ENCODE data around the gene LDLRAD3. TPM values are rescaled to one million over a fixed set of nuclear protein-coding genes. Genes with fewer than 3 reads are reported as not detected.
A peak's percentile ranks its signal among the peaks of the same experiment; 100 is the strongest.

Gene LDLRAD3
- total RNA-seq, 1 donor from 2014 or later: 7.7 TPM

DNA sequence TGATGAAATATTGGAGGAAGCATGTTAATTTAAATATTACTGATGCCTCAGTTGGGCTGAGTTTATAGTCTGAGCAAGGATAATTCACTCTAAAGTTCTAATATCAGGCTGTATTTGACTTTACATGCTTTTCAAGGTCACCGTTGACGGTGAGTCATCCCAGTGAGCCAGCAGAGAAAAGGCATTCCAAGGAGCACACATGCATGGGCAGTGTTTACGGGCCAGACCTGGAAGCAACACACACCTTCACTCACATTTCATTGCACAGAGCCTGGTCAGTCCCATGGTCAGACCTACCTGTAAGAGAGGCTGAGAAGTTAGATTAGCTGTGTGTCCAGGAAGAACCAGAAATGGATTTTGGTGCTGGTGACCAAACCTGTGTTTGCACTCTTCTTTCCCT, 291.9 kb downstream of the LDLRAD3 start:
- no peaks in the 10 kb centered on the region for H3K9me3 ChIP-seq
- TF ChIP-seq, protein P1, sequence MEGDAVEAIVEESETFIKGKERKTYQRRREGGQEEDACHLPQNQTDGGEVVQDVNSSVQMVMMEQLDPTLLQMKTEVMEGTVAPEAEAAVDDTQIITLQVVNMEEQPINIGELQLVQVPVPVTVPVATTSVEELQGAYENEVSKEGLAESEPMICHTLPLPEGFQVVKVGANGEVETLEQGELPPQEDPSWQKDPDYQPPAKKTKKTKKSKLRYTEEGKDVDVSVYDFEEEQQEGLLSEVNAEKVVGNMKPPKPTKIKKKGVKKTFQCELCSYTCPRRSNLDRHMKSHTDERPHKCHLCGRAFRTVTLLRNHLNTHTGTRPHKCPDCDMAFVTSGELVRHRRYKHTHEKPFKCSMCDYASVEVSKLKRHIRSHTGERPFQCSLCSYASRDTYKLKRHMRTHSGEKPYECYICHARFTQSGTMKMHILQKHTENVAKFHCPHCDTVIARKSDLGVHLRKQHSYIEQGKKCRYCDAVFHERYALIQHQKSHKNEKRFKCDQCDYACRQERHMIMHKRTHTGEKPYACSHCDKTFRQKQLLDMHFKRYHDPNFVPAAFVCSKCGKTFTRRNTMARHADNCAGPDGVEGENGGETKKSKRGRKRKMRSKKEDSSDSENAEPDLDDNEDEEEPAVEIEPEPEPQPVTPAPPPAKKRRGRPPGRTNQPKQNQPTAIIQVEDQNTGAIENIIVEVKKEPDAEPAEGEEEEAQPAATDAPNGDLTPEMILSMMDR (IDR thresholded peaks at IDR 0.05): no peak
- intact Hi-C loops (cut with DNase I): no loop called here
- no peaks in the 10 kb centered on the region for H3K36me3 ChIP-seq
- no peak overlapping the region for H3K4me3 ChIP-seq
- no peak overlapping the region for H3K27ac ChIP-seq
- ATAC-seq (no peak), DNase-seq (no peak)
- H3K4me1 ChIP-seq: no peaks in the 10 kb centered on the region
- no peaks in the 10 kb centered on the region for H3K27me3 ChIP-seq (ENCODE audit: low read depth)

DNA sequence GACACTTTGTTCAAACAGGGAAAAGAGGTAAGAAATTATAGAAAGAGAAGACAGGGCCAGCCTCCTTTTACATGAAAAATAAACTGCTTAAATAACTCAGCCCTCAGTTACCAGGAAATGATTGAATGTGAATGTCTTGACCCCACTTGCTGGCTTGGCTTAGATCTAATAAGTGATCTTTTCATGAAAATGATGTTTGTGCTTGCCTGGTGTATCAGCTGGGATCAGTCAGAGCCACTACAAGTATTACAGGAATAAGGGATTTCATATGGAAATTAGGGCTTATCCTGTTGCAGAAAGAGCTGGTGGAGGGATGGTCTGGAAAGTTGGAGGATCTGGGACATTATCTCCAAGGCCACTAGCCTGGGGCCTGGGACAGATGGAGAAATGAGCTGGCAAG, 293.5 kb downstream of the LDLRAD3 start:
- Histone ChIP-seq H3K4me1 (no peaks in the 10 kb centered on the region), H3K36me3 (no peaks in the 10 kb centered on the region), H3K9me3 (no peaks in the 10 kb centered on the region), H3K27me3 (ENCODE audit: low read depth) (no peaks in the 10 kb centered on the region), H3K4me3 (no peak overlapping the region), H3K27ac (no peak overlapping the region)
- intact Hi-C loops (cut with DNase I): no loop called here
- DNase-seq (no peak), ATAC-seq (peak in 1 of 2 donors; percentile 22)
- TF ChIP-seq, protein P1 (IDR thresholded peaks at IDR 0.05): no peak

DNA sequence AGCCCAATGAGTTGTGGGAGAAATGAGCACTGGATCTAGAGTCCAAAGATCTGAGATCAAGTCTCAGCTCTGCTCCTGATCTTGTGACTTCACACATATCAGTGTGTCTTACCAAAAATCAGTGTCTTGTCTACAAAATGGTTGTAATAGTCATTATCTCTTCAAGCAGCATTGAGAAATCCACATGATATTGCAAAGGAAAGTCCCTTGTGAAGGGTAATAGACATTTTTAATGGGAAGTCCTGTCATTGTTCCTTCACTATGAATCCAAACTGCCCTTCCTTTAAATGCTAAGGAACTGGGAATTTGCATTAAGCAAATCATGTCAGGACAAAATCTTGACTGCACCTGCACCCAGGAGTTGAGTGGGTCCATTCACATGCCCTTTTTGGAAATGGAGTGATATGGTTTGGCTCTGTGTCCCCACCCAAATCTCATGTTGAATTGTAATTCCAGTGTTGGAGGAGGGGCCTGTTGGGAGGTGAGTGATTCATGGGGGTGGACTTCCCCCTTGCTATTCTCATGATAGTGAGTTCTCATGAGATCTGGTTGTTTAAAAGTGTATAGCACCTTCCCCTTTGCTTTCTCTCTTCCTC, 294.3 kb downstream of the LDLRAD3 start:
- no peak for DNase-seq
- no peaks in the 10 kb centered on the region for H3K4me1 ChIP-seq
- intact Hi-C loops (cut with DNase I): no loop called here
- H3K4me3 ChIP-seq: no peak overlapping the region
- TF ChIP-seq, protein P1 (IDR thresholded peaks at IDR 0.05): no peak
- H3K27ac ChIP-seq: no peak overlapping the region
- ATAC-seq: no peak
- H3K27me3 ChIP-seq (ENCODE audit: low read depth): no peaks in the 10 kb centered on the region
- H3K9me3 ChIP-seq: no peaks in the 10 kb centered on the region
- H3K36me3 ChIP-seq: no peaks in the 10 kb centered on the region

DNA sequence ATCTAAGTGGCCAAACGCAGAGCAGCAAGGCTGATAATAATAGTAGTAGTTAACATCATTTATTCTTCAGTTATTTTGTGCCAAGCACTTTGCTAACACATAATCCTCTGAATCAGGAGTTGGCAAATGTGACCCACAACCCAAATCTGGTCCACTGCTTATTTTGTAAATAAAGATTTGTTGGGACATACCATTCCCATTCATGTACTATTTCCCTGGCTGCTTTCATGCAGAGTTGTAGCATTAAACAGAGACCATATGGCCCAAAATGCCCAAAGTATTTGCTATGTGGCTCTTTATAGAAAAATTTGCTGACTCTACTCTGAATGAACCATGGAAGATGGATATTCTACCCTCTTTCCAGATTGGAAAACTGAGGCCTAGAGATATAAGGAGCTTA, 295.0 kb downstream of the LDLRAD3 start:
- H3K4me3 ChIP-seq: no peak overlapping the region
- ATAC-seq: no peak
- intact Hi-C loops (cut with DNase I): no loop called here
- no peak overlapping the region for H3K27ac ChIP-seq
- no peaks in the 10 kb centered on the region for H3K27me3 ChIP-seq (ENCODE audit: low read depth)
- no peak for DNase-seq
- H3K4me1 ChIP-seq: no peaks in the 10 kb centered on the region
- TF ChIP-seq, protein P1 (IDR thresholded peaks at IDR 0.05): no peak
- no peaks in the 10 kb centered on the region for H3K9me3 ChIP-seq
- no peaks in the 10 kb centered on the region for H3K36me3 ChIP-seq

DNA sequence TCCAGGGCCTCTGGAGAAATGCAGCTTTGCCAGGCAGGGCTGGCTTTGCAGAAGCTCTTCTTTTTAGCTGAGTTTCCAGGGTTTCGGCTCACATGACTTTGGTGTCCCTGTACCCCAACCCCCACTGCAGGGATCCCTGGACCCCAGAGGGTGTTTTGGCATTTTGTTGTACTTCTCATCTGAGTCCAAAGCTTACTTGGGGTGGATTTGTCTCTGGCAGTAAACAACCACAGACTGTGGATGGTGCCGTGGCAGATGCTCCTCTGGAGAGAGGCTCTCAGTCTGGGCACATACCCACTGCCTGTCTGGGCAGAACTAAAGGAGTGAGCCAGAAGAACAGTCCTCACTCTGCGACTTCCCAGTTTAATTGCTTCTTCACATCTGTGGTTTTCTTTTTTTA, 295.8 kb downstream of the LDLRAD3 start:
- no peak overlapping the region for H3K4me3 ChIP-seq
- intact Hi-C loops (cut with DNase I): no loop called here
- TF ChIP-seq, protein P1 (IDR thresholded peaks at IDR 0.05): no peak
- H3K9me3 ChIP-seq: no peaks in the 10 kb centered on the region
- H3K27me3 ChIP-seq (ENCODE audit: low read depth): no peaks in the 10 kb centered on the region
- DNase-seq: no peak
- ATAC-seq: no peak
- no peaks in the 10 kb centered on the region for H3K4me1 ChIP-seq
- H3K36me3 ChIP-seq: no peaks in the 10 kb centered on the region
- H3K27ac ChIP-seq: no peak overlapping the region

Measured in lower lobe of right lung (tissue), 2 donors.